ENCODE data around the gene SVOP. TPM values are rescaled to one million over a fixed set of nuclear protein-coding genes. Genes with fewer than 3 reads are reported as not detected.

Gene SVOP, protein sequence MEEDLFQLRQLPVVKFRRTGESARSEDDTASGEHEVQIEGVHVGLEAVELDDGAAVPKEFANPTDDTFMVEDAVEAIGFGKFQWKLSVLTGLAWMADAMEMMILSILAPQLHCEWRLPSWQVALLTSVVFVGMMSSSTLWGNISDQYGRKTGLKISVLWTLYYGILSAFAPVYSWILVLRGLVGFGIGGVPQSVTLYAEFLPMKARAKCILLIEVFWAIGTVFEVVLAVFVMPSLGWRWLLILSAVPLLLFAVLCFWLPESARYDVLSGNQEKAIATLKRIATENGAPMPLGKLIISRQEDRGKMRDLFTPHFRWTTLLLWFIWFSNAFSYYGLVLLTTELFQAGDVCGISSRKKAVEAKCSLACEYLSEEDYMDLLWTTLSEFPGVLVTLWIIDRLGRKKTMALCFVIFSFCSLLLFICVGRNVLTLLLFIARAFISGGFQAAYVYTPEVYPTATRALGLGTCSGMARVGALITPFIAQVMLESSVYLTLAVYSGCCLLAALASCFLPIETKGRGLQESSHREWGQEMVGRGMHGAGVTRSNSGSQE
- total RNA-seq: not detected
- 1.2 TPM for polyA plus RNA-seq (2013, experiment 1 of 2)
- polyA plus RNA-seq (2013, experiment 2 of 2): 1.6 TPM
- long read RNA-seq, experiment 1: 0 reads
- long read RNA-seq, experiment 2: 0 reads
- long read RNA-seq, experiment 3: 0 reads
- long read RNA-seq, experiment 4: 0 reads

GRCh38 chr12:109020796-109021380, at the start of gene SVOP:
SVOP (minus strand) TSS chr12:109021068; CDS start chr12:109020868, 200 bp downstream.
- Histone ChIP-seq H3K9ac (ENCODE audit: extremely low read depth, low read length, poor library complexity, severe bottlenecking) (no peak within 1 kb of the TSS), H3K27me3 (ENCODE audit: control insufficient read depth, insufficient read depth, low read length, poor library complexity, severe bottlenecking) (peaks cover 4% of the 10 kb centered on the region), H3K36me3 (ENCODE audit: control insufficient read depth, insufficient read depth, low read length) (no peaks in the 10 kb centered on the region), H3K4me1 (ENCODE audit: control insufficient read depth, insufficient read depth, low read length) (no peaks in the 10 kb centered on the region), H3K9me3 (ENCODE audit: control insufficient read depth, low read length) (no peaks in the 10 kb centered on the region), H3K4me3 (ENCODE audit: low read length) (peak within 1 kb of the TSS; percentile 68), H3K27ac (ENCODE audit: low read depth, low read length) (peak within 1 kb of the TSS; percentile 70)
- peak; percentile 100 for DNase-seq
- Mint-ChIP-seq H3K9me3 (no peaks in the 10 kb centered on the region), H3K4me3 (no peak within 1 kb of the TSS), H3K36me3 (ENCODE audit: low read depth) (no peaks in the 10 kb centered on the region), H3K27me3 (ENCODE audit: insufficient read depth) (peaks cover 22% of the 10 kb centered on the region), H3K27ac (no peak within 1 kb of the TSS), H3K4me1 (no peaks in the 10 kb centered on the region)
- 10 to 11% methylated on average over 23 to 30 of the region's 30 CpGs for WGBS, 2 experiments (ENCODE audit: insufficient coverage in 1 of 2, insufficient read length in 1 of 2)
- TF ChIP-seq CTCF (conservative IDR thresholded peaks at IDR 0.05): no peak

DNA sequence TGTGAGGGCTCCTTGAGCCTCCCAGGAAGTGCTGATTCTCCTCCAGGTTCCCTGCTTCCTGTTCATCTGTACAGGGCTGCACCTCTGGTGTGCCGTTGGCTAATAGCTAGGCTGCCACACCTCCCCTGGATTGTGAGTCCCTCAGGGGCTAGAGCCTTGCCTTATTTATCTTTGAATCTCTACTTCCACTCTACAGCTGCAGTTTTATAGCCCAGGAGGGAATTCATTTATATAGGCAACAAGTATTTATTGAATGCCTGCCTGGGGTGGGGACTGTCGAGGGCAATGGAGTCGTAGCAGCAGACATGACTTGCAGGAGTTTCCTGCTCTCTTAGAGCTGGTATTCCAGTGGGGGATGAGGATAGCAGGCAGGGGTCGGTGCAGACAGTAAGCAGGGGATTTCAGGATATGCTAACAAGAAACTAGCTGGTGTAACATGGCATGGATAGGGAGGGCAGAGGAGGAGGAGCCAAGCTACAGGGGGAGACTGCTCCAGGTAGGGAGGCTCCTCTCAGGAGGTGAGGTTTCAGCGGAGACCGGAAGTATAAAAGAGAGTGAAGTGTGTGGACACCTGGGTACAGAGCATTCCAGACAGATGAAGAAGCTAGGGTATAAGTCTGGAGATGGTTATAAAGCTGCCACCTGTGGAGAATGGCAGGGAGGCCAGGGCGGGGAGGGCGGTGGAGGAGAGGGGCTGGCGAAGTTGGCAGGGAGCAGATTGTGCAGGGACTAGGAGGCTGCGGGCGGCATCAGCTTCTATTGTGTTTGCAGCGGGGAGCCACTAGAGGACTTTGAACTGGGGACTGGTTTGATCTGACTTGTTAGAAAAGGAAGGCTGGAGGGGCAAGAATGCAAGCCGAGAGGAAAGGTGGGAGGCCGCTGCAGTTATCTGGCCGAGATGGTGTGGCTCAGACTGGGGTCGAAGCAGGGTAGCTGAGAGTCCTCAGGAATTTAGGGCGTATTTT, 48.7 kb upstream of the SVOP start:
- H3K4me3 Mint-ChIP-seq: peak overlapping the region; percentile 9
- DNase-seq: peak; percentile 95
- H3K27ac Mint-ChIP-seq: peak overlapping the region; percentile 78
- H3K36me3 ChIP-seq (ENCODE audit: control insufficient read depth, insufficient read depth, low read length): peaks cover 41% of the 10 kb centered on the region
- H3K36me3 Mint-ChIP-seq (ENCODE audit: low read depth): peaks cover 23% of the 10 kb centered on the region
- no peak overlapping the region for H3K9ac ChIP-seq (ENCODE audit: extremely low read depth, low read length, poor library complexity, severe bottlenecking)
- no peaks in the 10 kb centered on the region for H3K4me1 ChIP-seq (ENCODE audit: control insufficient read depth, insufficient read depth, low read length)
- 35 to 41% methylated on average over 12 to 17 of the region's 17 CpGs for WGBS, 2 experiments (ENCODE audit: insufficient coverage in 1 of 2, insufficient read length in 1 of 2)
- peaks cover under 1% of the 10 kb centered on the region for H3K9me3 ChIP-seq (ENCODE audit: control insufficient read depth, low read length)
- H3K4me3 ChIP-seq (ENCODE audit: low read length): no peak overlapping the region
- peak; percentile 46 for TF ChIP-seq CTCF (conservative IDR thresholded peaks at IDR 0.05)
- peaks cover 15% of the 10 kb centered on the region for H3K4me1 Mint-ChIP-seq
- H3K9me3 Mint-ChIP-seq: no peaks in the 10 kb centered on the region
- peak overlapping the region; percentile 48 for H3K27ac ChIP-seq (ENCODE audit: low read depth, low read length)
- no peaks in the 10 kb centered on the region for H3K27me3 Mint-ChIP-seq (ENCODE audit: insufficient read depth)
- no peaks in the 10 kb centered on the region for H3K27me3 ChIP-seq (ENCODE audit: control insufficient read depth, insufficient read depth, low read length, poor library complexity, severe bottlenecking)

DNA sequence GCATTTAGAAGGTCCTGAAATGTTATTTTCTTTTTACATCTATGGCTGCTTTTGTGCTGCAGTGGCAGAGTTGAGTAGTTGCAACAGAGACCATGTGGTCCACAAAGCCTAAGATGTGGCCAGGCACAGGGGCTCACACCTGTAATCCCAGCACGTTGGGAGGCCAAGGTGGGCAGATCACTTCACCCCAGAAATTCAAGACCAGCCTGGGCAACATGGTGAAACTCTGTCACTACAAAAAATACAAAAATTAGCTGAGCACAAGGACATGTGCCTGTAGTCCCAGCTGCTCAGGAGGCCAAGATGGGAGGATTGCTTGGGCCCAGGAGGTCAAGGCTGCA, 45.0 kb upstream of the SVOP start:
- Mint-ChIP-seq H3K9me3 (no peaks in the 10 kb centered on the region), H3K4me1 (peaks cover 15% of the 10 kb centered on the region), H3K27ac (no peak overlapping the region), H3K4me3 (no peak overlapping the region), H3K36me3 (ENCODE audit: low read depth) (peaks cover 13% of the 10 kb centered on the region), H3K27me3 (ENCODE audit: insufficient read depth) (no peaks in the 10 kb centered on the region)
- peaks cover 5% of the 10 kb centered on the region for H3K9me3 ChIP-seq (ENCODE audit: control insufficient read depth, low read length)
- H3K4me1 ChIP-seq (ENCODE audit: control insufficient read depth, insufficient read depth, low read length): no peaks in the 10 kb centered on the region
- DNase-seq: no peak
- H3K36me3 ChIP-seq (ENCODE audit: control insufficient read depth, insufficient read depth, low read length): peaks cover 24% of the 10 kb centered on the region
- no peak overlapping the region for H3K9ac ChIP-seq (ENCODE audit: extremely low read depth, low read length, poor library complexity, severe bottlenecking)
- H3K27me3 ChIP-seq (ENCODE audit: control insufficient read depth, insufficient read depth, low read length, poor library complexity, severe bottlenecking): no peaks in the 10 kb centered on the region
- H3K4me3 ChIP-seq (ENCODE audit: low read length): no peak overlapping the region
- 91 to 100% methylated on average over 1 of the region's 1 CpG for WGBS, 2 experiments (ENCODE audit: insufficient coverage in 1 of 2, insufficient read length in 1 of 2)
- no peak overlapping the region for H3K27ac ChIP-seq (ENCODE audit: low read depth, low read length)
- TF ChIP-seq CTCF (conservative IDR thresholded peaks at IDR 0.05): no peak
